A549 (cell line): ENCODE results near the gene RPAP3. TPM values are rescaled to one million over a fixed set of nuclear protein-coding genes. Genes with fewer than 3 reads are reported as not detected.

Source experiments
- ATAC-seq, 2 experiments: fragments of 200-7000 bp in 1 of 2; fragments of >200 bp in 1 of 2; cut with Nextera tagmentation in 1 of 2; cut with Tn5 transposase in 1 of 2; 3 replicates each; pipeline versions ENCODE4 v1.8.0 to v1.9.1; 2018 to 2020; ENCODE audit warnings: mild to moderate bottlenecking in 1 of 2, moderate library complexity in 1 of 2
- CTCF ChIA-PET: fragments of 300-600 bp; sonication (Branson Sonifier 250); formaldehyde crosslinking; extraction: SDS; loops from one replicate; lab custom pipeline; 2021; ENCODE audit warnings: antibody characterized with exemption, inconsistent platforms; lab: Yijun Ruan, JAX
- POLR2A ChIA-PET: fragments of 350-600 bp; formaldehyde crosslinking; extraction: SDS; loops from one replicate; lab custom pipeline; 2021; ENCODE audit warnings: antibody characterized with exemption, inconsistent platforms; lab: Yijun Ruan, JAX
- DNase-seq, 2 experiments: peaks; one replicate each; pipeline versions ENCODE4 v3.0.0 to v3.0.0-alpha.2; 2011 to 2016; ENCODE audit warnings: low read depth in 1 of 2, low spot score in 1 of 2
- FAIRE-seq: peaks from 2 replicates; lab custom pipeline; 2011; peaks lifted over from hg19 to GRCh38; lab: Jason Lieb, UNC
- H3K27ac ChIP-seq, 2 experiments: fragments of >200 bp; sonication (Bioruptor Twin); formaldehyde crosslinking; 3 replicates each; pipeline ENCODE4 v1.5.1; 2016 to 2017
- H3K4me1 ChIP-seq: fragments of >200 bp; sonication (Bioruptor Twin); formaldehyde crosslinking; 3 replicates; pipeline ENCODE4 v1.6.1; 2016
- H3K4me2 ChIP-seq: fragments of >200 bp; sonication (Bioruptor Twin); formaldehyde crosslinking; 3 replicates; pipeline ENCODE4 v1.6.1; 2016
- H3K4me3 ChIP-seq: fragments of >200 bp; sonication (Bioruptor Twin); formaldehyde crosslinking; 3 replicates; pipeline ENCODE4 v1.5.1; 2016
- H3K9me3 ChIP-seq: fragments of >200 bp; sonication (Bioruptor Twin); formaldehyde crosslinking; 3 replicates; pipeline ENCODE4 v1.6.1; 2016
- CHD2 ChIP-seq: fragments of 150-350 bp; IDR thresholded peaks from 2 replicates; pipeline ENCODE4 v1.6.1; 2014; ENCODE audit warnings: low read length; ENCODE audit not compliant: partially characterized antibody
- HOXA7 ChIP-seq: fragments of 250-450 bp; sonication (Bioruptor Pico); IDR thresholded peaks from 2 replicates; pipeline ENCODE4 v1.5.0; 2020; ENCODE audit warnings: mild to moderate bottlenecking, moderate library complexity
- HOXB13 ChIP-seq: fragments of 250-450 bp; sonication (Bioruptor Pico); IDR thresholded peaks from 2 replicates; pipeline ENCODE4 v1.5.0; 2020; ENCODE audit warnings: low read depth, mild to moderate bottlenecking, moderate library complexity
- HOXB5 ChIP-seq: fragments of 250-450 bp; sonication (Bioruptor Pico); IDR thresholded peaks from 2 replicates; pipeline ENCODE4 v1.5.0; 2020; ENCODE audit warnings: mild to moderate bottlenecking, moderate library complexity
- JUN ChIP-seq, 2 experiments: fragments of >200 bp; sonication (Bioruptor Twin); formaldehyde crosslinking; IDR thresholded peaks; 2 replicates in 1 of 2; 3 replicates in 1 of 2; pipeline ENCODE4 v1.6.1; 2016 to 2017
- MAZ ChIP-seq: fragments of 150-350 bp; IDR thresholded peaks from 2 replicates; pipeline ENCODE4 v1.6.1; 2014; ENCODE audit warnings: antibody characterized with exemption, low read depth, low read length, borderline replicate concordance
- NPAS2 ChIP-seq: fragments of 250-450 bp; sonication (Bioruptor Pico); IDR thresholded peaks from 2 replicates; pipeline ENCODE4 v1.8.0; 2022; ENCODE audit warnings: mild to moderate bottlenecking, moderate library complexity, borderline replicate concordance
- NR3C1 ChIP-seq: fragments of >200 bp; sonication (Bioruptor Twin); formaldehyde crosslinking; IDR thresholded peaks from 3 replicates; pipeline ENCODE4 v1.6.1; 2017
- RAD21 ChIP-seq, 2 experiments: fragments of >200 bp in 1 of 2; sonication (Bioruptor Twin) in 1 of 2; formaldehyde crosslinking in 1 of 2; IDR thresholded peaks in 1 of 2; conservative IDR thresholded peaks in 1 of 2; 2 replicates in 1 of 2; 3 replicates in 1 of 2; pipeline ENCODE4 v1.6.1; 2012 to 2018; ENCODE audit warnings: inconsistent platforms in 1 of 2
- RARB ChIP-seq: fragments of 250-450 bp; sonication (Bioruptor Pico); IDR thresholded peaks from 2 replicates; pipeline ENCODE4 v1.8.0; 2021; ENCODE audit warnings: mild to moderate bottlenecking, moderate library complexity
- RNF2 ChIP-seq: fragments of 200-600 bp; sonication (generic); IDR thresholded peaks from 2 replicates; pipeline ENCODE4 v1.6.1; 2016; ENCODE audit warnings: low read depth, mild to moderate bottlenecking, antibody characterized with exemption, moderate library complexity, borderline replicate concordance
- SMC3 ChIP-seq: fragments of >200 bp; sonication (Bioruptor Twin); formaldehyde crosslinking; IDR thresholded peaks from 3 replicates; pipeline ENCODE4 v1.6.1; 2018; ENCODE audit warnings: inconsistent platforms
- ZFP36 ChIP-seq: fragments of 450-650 bp; IDR thresholded peaks from 2 replicates; pipeline ENCODE4 v1.6.1; 2014; ENCODE audit warnings: borderline replicate concordance; ENCODE audit not compliant: partially characterized antibody
- WGBS: methylation state at CpG from one replicate; pipeline ENCODE4 v1.1.6; 2017; ENCODE audit errors: missing lambda C conversion rate; 5-methylcytosine and 5-hydroxymethylcytosine counted together
- polyA plus RNA-seq, 4 experiments: library from polyadenylated mRNA; depleted of rRNA in 3 of 4; stranded (reverse); fragments of >200 nt; fragmentation: RNase III in 1 of 4; extraction: RNeasy Plus Mini Kit Qiagen cat#74134 plus additional on column Dnase treatment in 1 of 4; gene quantifications; 2 replicates in 3 of 4; 3 replicates in 1 of 4; pipeline ENCODE4 v1.2.3, GENCODE V29; 2011 to 2017
- TF ChIP-seq, protein P1 (sequence below): fragments of 200-600 bp; sonication (generic); IDR thresholded peaks from 2 replicates; pipeline ENCODE4 v1.6.1; 2016; ENCODE audit warnings: antibody characterized with exemption, mild to moderate bottlenecking, moderate library complexity
- TF ChIP-seq, protein P2 (sequence below): fragments of 250-450 bp; sonication (Bioruptor Pico); IDR thresholded peaks from 2 replicates; pipeline ENCODE4 v1.5.0; 2021; ENCODE audit warnings: mild to moderate bottlenecking, moderate library complexity, borderline replicate concordance
- TF ChIP-seq, protein P3 (sequence below): fragments of >200 bp; sonication (Bioruptor Twin); formaldehyde crosslinking; IDR thresholded peaks from 3 replicates; pipeline ENCODE4 v1.6.1; 2016
- TF ChIP-seq, protein P4 (sequence below): fragments of 450-650 bp; IDR thresholded peaks from 2 replicates; pipeline ENCODE4 v1.6.1; 2014; ENCODE audit warnings: antibody characterized with exemption

Gene RPAP3
- polyA plus RNA-seq, 2 of the 4 experiments (the other 2 are of a cell fraction), result 51.6 to 74.6 TPM

DNA sequence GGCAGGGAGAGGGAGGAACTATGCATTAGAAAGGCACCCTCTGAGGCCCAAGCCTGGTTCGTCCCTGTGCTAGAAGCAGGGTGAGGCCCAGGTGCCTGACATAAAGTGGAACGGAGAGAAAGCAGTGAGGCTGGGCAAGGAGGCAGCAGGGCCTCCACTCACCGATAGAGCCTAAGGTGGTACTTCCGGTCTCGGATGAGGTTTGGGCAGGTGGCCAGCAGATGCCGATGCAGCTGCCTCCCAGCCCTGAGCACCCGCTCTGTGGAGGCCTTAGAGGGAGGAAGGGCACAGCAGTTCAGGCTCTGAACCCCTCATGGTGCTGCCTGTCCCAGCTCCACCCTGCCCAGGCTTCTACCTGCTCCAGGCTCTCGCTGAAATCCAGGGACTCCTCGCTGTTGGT lies 45.7 kb upstream of the RPAP3 start (continued):
- TF ChIP-seq, protein P1, sequence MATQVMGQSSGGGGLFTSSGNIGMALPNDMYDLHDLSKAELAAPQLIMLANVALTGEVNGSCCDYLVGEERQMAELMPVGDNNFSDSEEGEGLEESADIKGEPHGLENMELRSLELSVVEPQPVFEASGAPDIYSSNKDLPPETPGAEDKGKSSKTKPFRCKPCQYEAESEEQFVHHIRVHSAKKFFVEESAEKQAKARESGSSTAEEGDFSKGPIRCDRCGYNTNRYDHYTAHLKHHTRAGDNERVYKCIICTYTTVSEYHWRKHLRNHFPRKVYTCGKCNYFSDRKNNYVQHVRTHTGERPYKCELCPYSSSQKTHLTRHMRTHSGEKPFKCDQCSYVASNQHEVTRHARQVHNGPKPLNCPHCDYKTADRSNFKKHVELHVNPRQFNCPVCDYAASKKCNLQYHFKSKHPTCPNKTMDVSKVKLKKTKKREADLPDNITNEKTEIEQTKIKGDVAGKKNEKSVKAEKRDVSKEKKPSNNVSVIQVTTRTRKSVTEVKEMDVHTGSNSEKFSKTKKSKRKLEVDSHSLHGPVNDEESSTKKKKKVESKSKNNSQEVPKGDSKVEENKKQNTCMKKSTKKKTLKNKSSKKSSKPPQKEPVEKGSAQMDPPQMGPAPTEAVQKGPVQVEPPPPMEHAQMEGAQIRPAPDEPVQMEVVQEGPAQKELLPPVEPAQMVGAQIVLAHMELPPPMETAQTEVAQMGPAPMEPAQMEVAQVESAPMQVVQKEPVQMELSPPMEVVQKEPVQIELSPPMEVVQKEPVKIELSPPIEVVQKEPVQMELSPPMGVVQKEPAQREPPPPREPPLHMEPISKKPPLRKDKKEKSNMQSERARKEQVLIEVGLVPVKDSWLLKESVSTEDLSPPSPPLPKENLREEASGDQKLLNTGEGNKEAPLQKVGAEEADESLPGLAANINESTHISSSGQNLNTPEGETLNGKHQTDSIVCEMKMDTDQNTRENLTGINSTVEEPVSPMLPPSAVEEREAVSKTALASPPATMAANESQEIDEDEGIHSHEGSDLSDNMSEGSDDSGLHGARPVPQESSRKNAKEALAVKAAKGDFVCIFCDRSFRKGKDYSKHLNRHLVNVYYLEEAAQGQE, result no peak
- TF ChIP-seq, protein P2, sequence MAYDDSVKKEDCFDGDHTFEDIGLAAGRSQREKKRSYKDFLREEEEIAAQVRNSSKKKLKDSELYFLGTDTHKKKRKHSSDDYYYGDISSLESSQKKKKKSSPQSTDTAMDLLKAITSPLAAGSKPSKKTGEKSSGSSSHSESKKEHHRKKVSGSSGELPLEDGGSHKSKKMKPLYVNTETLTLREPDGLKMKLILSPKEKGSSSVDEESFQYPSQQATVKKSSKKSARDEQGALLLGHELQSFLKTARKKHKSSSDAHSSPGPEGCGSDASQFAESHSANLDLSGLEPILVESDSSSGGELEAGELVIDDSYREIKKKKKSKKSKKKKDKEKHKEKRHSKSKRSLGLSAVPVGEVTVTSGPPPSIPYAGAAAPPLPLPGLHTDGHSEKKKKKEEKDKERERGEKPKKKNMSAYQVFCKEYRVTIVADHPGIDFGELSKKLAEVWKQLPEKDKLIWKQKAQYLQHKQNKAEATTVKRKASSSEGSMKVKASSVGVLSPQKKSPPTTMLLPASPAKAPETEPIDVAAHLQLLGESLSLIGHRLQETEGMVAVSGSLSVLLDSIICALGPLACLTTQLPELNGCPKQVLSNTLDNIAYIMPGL, result no peak
- no peak for TF ChIP-seq NR3C1
- TF ChIP-seq, protein P3, sequence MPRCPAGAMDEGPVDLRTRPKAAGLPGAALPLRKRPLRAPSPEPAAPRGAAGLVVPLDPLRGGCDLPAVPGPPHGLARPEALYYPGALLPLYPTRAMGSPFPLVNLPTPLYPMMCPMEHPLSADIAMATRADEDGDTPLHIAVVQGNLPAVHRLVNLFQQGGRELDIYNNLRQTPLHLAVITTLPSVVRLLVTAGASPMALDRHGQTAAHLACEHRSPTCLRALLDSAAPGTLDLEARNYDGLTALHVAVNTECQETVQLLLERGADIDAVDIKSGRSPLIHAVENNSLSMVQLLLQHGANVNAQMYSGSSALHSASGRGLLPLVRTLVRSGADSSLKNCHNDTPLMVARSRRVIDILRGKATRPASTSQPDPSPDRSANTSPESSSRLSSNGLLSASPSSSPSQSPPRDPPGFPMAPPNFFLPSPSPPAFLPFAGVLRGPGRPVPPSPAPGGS, result no peak

DNA sequence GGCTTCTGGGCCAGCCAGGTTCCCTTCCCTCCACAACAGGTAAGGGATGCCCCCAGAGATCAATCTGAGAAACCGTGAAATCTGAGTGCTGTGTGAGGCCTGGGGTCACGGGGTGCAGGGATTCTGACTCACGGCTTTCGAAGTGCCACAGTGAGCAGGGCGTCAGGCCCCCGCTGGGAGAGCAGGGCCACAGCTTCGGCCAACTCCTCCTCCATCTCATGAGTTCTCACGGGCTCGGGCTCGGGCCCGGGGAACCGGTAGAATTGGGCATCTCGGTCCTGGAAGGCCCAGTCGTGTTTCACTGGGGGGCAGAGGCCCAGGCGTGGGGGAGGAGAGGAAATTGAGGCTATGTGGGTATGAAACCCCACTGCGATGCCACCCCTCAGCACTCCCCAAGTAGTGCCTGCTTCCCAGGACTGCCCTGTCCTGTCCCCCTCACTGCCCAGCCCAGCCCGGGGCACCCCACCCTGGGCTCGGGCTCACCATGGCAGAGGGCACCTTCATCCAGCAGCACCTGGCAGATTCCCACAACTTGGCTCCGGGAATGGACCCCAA lies 45.2 kb upstream of the RPAP3 start:
- Histone ChIP-seq H3K4me2 (no peak overlapping the region), H3K4me1 (peaks cover 27% of the 10 kb centered on the region), H3K9me3 (no peaks in the 10 kb centered on the region), H3K27ac (no peak overlapping the region), H3K4me3 (no peak overlapping the region)
- FAIRE-seq, result no peak
- DNase-seq, result no peak
- CTCF ChIA-PET, result interaction anchor here (1.0 to 43.9 kb wide), 5 partner anchors 9 to 87 kb away, joined by 3 to 1399 read pairs (median 11); partner anchors contain the start of gene SLC48A1
- WGBS, result 84% methylated on average over 17 of the region's 19 CpGs
- TF ChIP-seq HOXB5 (CRISPR knock-in tag) (no peak), RAD21 (conservative IDR thresholded peaks at IDR 0.05 in 1 of 2, IDR thresholded peaks at IDR 0.05 in 1 of 2) (no peak), NPAS2 (CRISPR knock-in tag) (no peak), HOXB13 (CRISPR knock-in tag) (no peak), HOXA7 (no peak), RARB (CRISPR knock-in tag) (no peak), JUN (IDR thresholded peaks at IDR 0.05) (no peak), ZFP36 (no peak), MAZ (no peak), CHD2 (no peak), RNF2 (no peak), SMC3 (no peak)
- TF ChIP-seq, protein P4, sequence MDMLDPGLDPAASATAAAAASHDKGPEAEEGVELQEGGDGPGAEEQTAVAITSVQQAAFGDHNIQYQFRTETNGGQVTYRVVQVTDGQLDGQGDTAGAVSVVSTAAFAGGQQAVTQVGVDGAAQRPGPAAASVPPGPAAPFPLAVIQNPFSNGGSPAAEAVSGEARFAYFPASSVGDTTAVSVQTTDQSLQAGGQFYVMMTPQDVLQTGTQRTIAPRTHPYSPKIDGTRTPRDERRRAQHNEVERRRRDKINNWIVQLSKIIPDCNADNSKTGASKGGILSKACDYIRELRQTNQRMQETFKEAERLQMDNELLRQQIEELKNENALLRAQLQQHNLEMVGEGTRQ, result no peak
- POLR2A ChIA-PET, result no interaction called here
- no peak; a peak in 1 of 6 replicates for ATAC-seq
